Thymus (tissue), 11 donors: ENCODE data around the gene BST2. TPM values are rescaled to one million over a fixed set of nuclear protein-coding genes. Genes with fewer than 3 reads are reported as not detected.
A peak's percentile ranks its signal among the peaks of the same experiment; 100 is the strongest.
"Not testable (repeated sequence)": the region's sequence is repeated elsewhere in the genome, so short reads cannot be mapped to it uniquely, and the experiment has no call there.

Source experiments
- DNase-seq, 9 donors: peaks; one replicate each; pipeline ENCODE4 v3.0.0-alpha.2; 2013; ENCODE audit warnings: low spot score in 9 of 9, low read depth in 6 of 9, missing footprints in 1 of 9
- H3K27ac ChIP-seq, 2 donors: one replicate each; pipeline ENCODE4 v1.5.1; 2013; ENCODE audit warnings: control low read depth in 1 of 2, low read depth in 1 of 2, low read length in 1 of 2, mild to moderate bottlenecking in 1 of 2, moderate library complexity in 1 of 2
- H3K27me3 ChIP-seq, 2 donors: one replicate each; pipeline ENCODE4 v1.5.1; 2013; ENCODE audit warnings: low read length in 1 of 2; ENCODE audit not compliant: control insufficient read depth in 2 of 2, insufficient read depth in 1 of 2
- H3K36me3 ChIP-seq, 2 donors: one replicate each; pipeline ENCODE4 v1.5.1; 2013; ENCODE audit warnings: low read length in 1 of 2, mild to moderate bottlenecking in 1 of 2, moderate library complexity in 1 of 2; ENCODE audit not compliant: control insufficient read depth in 2 of 2, insufficient read depth in 2 of 2
- H3K4me1 ChIP-seq, 2 donors: one replicate each; pipeline ENCODE4 v1.5.1; 2013; ENCODE audit warnings: low read length in 2 of 2; ENCODE audit not compliant: control insufficient read depth in 2 of 2, insufficient read depth in 2 of 2
- H3K4me3 ChIP-seq, 2 donors: one replicate each; pipeline ENCODE4 v1.5.1; 2013; ENCODE audit warnings: low read length in 2 of 2, control low read depth in 1 of 2, mild to moderate bottlenecking in 1 of 2
- H3K9me3 ChIP-seq, 2 donors: one replicate each; pipeline ENCODE4 v1.5.1; 2013; ENCODE audit warnings: low read length in 1 of 2, mild to moderate bottlenecking in 1 of 2; ENCODE audit not compliant: control insufficient read depth in 2 of 2, insufficient read depth in 1 of 2
- WGBS: extraction: QIAGEN DNeasy Blood & Tissue Kit; methylation state at CpG from one replicate; pipeline ENCODE4 v1.1.7; 2013; 5-methylcytosine and 5-hydroxymethylcytosine counted together
- polyA plus RNA-seq: library from polyadenylated mRNA; stranded (reverse); fragments of 200-250 nt; gene quantifications from one replicate; pipeline ENCODE4 v1.2.3, GENCODE V29; 2013
- total RNA-seq: library from RNA; stranded (reverse); fragments of 120-200 nt; gene quantifications from one replicate; pipeline ENCODE4 v1.2.4, GENCODE V29; 2013
- donor health status: healthy.

The BST2 gene
- total and polyA plus RNA-seq, 2 donors = 107 to 221 TPM

GRCh38 chr19:17385878-17386611 lies 19.4 kb downstream of the BST2 start:
- H3K27ac ChIP-seq = no peak overlapping the region
- 48% methylated on average over 20 of the region's 20 CpGs for WGBS
- H3K36me3 ChIP-seq = no peaks in the 10 kb centered on the region
- H3K4me1 ChIP-seq = peaks cover 6 to 17% of the 10 kb centered on the region in 2 donors
- DNase-seq = peak in 3 of 9 donors; percentile 53 to 68 (median 68)
- H3K27me3 ChIP-seq = peaks cover 12 to 27% of the 10 kb centered on the region in 2 donors
- no peak overlapping the region for H3K4me3 ChIP-seq
- H3K9me3 ChIP-seq = peaks cover 0 to 9% of the 10 kb centered on the region in 2 donors

GRCh38 chr19:17380426-17381138 lies 24.8 kb downstream of the BST2 start:
- H3K4me1 ChIP-seq = peaks cover 4 to 36% of the 10 kb centered on the region in 2 donors
- H3K27me3 ChIP-seq = peaks cover 2 to 12% of the 10 kb centered on the region in 2 donors
- no peak overlapping the region for H3K4me3 ChIP-seq
- no peak overlapping the region for H3K27ac ChIP-seq
- H3K36me3 ChIP-seq = no peaks in the 10 kb centered on the region
- no peak for DNase-seq
- H3K9me3 ChIP-seq = peaks cover 0 to 3% of the 10 kb centered on the region in 2 donors
- WGBS = 98% methylated on average over 5 of the region's 5 CpGs

GRCh38 chr19:17379221-17379631 lies 26.2 kb downstream of the BST2 start:
- no peak overlapping the region for H3K4me3 ChIP-seq
- H3K9me3 ChIP-seq = peaks cover 0 to 3% of the 10 kb centered on the region in 2 donors
- WGBS = 51% methylated on average over 14 of the region's 14 CpGs
- peaks cover 4 to 36% of the 10 kb centered on the region in 2 donors for H3K4me1 ChIP-seq
- peak in 1 of 9 donors; percentile 15 for DNase-seq
- no peaks in the 10 kb centered on the region for H3K36me3 ChIP-seq
- peaks cover 2 to 12% of the 10 kb centered on the region in 2 donors for H3K27me3 ChIP-seq
- no peak overlapping the region for H3K27ac ChIP-seq

- H3K27ac ChIP-seq = no peak overlapping the region
- WGBS = 45% methylated on average over 13 of the region's 13 CpGs
Observed at GRCh38 chr19:17378271-17378670, 27.2 kb downstream of the BST2 start.

GRCh38 chr19:17376935-17377600 lies 28.4 kb downstream of the BST2 start, which contains the start of gene PLVAP:
Gene PLVAP (minus strand): TSS chr19:17377342. CDS start chr19:17377288, 54 bp downstream.
- H3K4me3 ChIP-seq = no peak within 1 kb of the TSS
- peaks cover 0 to 28% of the 10 kb centered on the region in 2 donors for H3K4me1 ChIP-seq

More at GRCh38 chr19:17378271-17378670, 27.2 kb downstream of the BST2 start:
- Histone ChIP-seq H3K27me3 (peaks cover 2 to 12% of the 10 kb centered on the region in 2 donors), H3K4me1 (peaks cover 4 to 36% of the 10 kb centered on the region in 2 donors), H3K36me3 (no peaks in the 10 kb centered on the region), H3K4me3 (no peak overlapping the region), H3K9me3 (peaks cover 0 to 3% of the 10 kb centered on the region in 2 donors)
- no peak for DNase-seq

GRCh38 chr19:17370026-17370587 lies 35.3 kb downstream of the BST2 start:
- H3K36me3 ChIP-seq = no peaks in the 10 kb centered on the region
- WGBS = 8% methylated on average over 8 of the region's 8 CpGs
- no peaks in the 10 kb centered on the region for H3K27me3 ChIP-seq
- peak overlapping the region in 1 of 2 donors; percentile 42 for H3K27ac ChIP-seq
- no peaks in the 10 kb centered on the region for H3K9me3 ChIP-seq
- H3K4me3 ChIP-seq = no peak overlapping the region
- peaks cover 0 to 4% of the 10 kb centered on the region in 2 donors for H3K4me1 ChIP-seq
- peak in 1 of 9 donors; percentile 27 for DNase-seq

More at GRCh38 chr19:17376935-17377600, 28.4 kb downstream of the BST2 start, which contains the start of gene PLVAP:
- WGBS = 58% methylated on average over 39 of the region's 39 CpGs
- no peaks in the 10 kb centered on the region for H3K36me3 ChIP-seq
- DNase-seq = no peak
- H3K27me3 ChIP-seq = peaks cover 2 to 12% of the 10 kb centered on the region in 2 donors
- H3K9me3 ChIP-seq = peaks cover 0 to 3% of the 10 kb centered on the region in 2 donors
- H3K27ac ChIP-seq = no peak within 1 kb of the TSS

GRCh38 chr19:17365361-17365760 lies 40.1 kb downstream of the BST2 start:
- Histone ChIP-seq H3K27ac (no peak overlapping the region), H3K27me3 (no peaks in the 10 kb centered on the region), H3K4me1 (peaks cover 0 to 3% of the 10 kb centered on the region in 2 donors), H3K9me3 (no peaks in the 10 kb centered on the region), H3K36me3 (no peaks in the 10 kb centered on the region), H3K4me3 (no peak overlapping the region)
- no peak for DNase-seq
- 98% methylated on average over 22 of the region's 22 CpGs for WGBS

GRCh38 chr19:17363852-17364605 lies 41.4 kb downstream of the BST2 start:
- H3K4me1 ChIP-seq, DNase-seq, H3K4me3 ChIP-seq, H3K36me3 ChIP-seq, H3K9me3 ChIP-seq, H3K27me3 ChIP-seq, H3K27ac ChIP-seq: not testable (repeated sequence)
- WGBS = 98% methylated on average over 20 of the region's 20 CpGs
